AG04450 (cell line): ENCODE measurements around the gene NCOR2. TPM values are rescaled to one million over a fixed set of nuclear protein-coding genes. Genes with fewer than 3 reads are reported as not detected.

Source experiments
- CTCF ChIA-PET: fragments of 300-600, 350-600 bp; formaldehyde crosslinking; extraction: SDS; loops from one replicate; lab custom pipeline; 2022; ENCODE audit warnings: antibody characterized with exemption, inconsistent platforms; lab: Charles Lee
- POLR2A ChIA-PET: fragments of 350-600 bp; formaldehyde crosslinking; extraction: SDS; loops from one replicate; lab custom pipeline; 2021; ENCODE audit warnings: antibody characterized with exemption, inconsistent platforms; lab: Yijun Ruan, JAX
- DNase-seq: peaks from one replicate; pipeline ENCODE4 v3.0.0-alpha.2; 2011; ENCODE audit warnings: low read depth, low spot score
- H3K27ac ChIP-seq: one replicate; pipeline ENCODE4 v1.5.1; 2012; ENCODE audit warnings: low read depth, low read length, control low read depth
- H3K27me3 ChIP-seq: one replicate; pipeline ENCODE4 v1.6.0; 2012; ENCODE audit warnings: low read length; ENCODE audit not compliant: control insufficient read depth, insufficient read depth
- H3K4me3 ChIP-seq: 2 replicates; pipeline ENCODE4 v1.5.1; 2011; ENCODE audit warnings: mild to moderate bottlenecking, low read depth, low read length, control low read depth
- H3K9me3 ChIP-seq: 2 replicates; pipeline ENCODE4 v1.5.1; 2012; ENCODE audit warnings: low read length; ENCODE audit not compliant: control insufficient read depth, insufficient read depth
- polyA plus RNA-seq: library from polyadenylated mRNA; depleted of rRNA; stranded (reverse); fragments of >200 nt; gene quantifications from 2 replicates; pipeline ENCODE4 v1.2.3, GENCODE V29; 2011
- TF ChIP-seq, protein P1 (sequence below): IDR thresholded peaks from 2 replicates; pipeline ENCODE4 v1.5.1; 2011; ENCODE audit warnings: low read depth, low read length, control low read depth, inconsistent platforms

NCOR2 gene
- polyA plus RNA-seq, 1 experiment = 3.3 TPM

DNA sequence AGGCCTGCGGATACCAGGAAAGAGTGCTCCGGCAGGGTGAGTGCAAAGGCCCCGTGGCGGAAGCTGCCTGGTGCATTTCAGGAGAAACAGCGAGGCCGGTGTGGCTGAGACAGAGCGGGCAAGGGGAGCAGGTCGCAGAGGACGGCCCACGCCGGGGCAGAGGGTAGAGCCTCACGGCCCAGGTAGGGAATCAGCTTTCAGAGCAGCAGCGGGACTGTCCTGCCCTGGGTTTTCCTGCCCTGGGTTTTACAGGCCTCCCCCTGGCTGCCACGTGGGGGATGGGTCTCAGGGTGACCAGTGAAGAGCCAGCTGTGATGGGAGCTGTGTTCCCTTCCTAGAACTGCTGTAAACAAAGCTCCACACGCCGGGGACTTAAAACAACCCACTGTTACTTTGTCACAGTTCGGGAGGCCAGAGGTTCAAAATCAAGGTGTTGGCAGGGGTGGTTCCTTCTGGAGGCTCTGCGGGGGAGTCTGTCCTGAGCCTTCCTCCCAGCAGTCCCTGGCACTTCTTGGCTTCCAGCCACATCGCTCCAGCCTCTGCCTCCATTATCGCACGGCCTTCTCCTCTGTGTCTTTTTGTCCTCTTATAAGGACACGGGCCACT is 10.4 kb downstream of the NCOR2 start:
- Histone ChIP-seq H3K9me3 (no peaks in the 10 kb centered on the region; the same call in 1 of the 2 replicates), H3K27me3 (no peaks in the 10 kb centered on the region), H3K27ac (peak overlapping the region; percentile 31), H3K4me3 (no peak overlapping the region)
- ChIA-PET POLR2A (interaction anchor here (0.7 kb wide), 1 partner anchor 172 kb away, joined by 4 read pairs; no protein-coding TSS in a partner anchor), CTCF (interaction anchor here (0.7 kb wide), 1 partner anchor 9 kb away, joined by 3 read pairs; no protein-coding TSS in a partner anchor)
- DNase-seq = no peak
- TF ChIP-seq, protein P1, sequence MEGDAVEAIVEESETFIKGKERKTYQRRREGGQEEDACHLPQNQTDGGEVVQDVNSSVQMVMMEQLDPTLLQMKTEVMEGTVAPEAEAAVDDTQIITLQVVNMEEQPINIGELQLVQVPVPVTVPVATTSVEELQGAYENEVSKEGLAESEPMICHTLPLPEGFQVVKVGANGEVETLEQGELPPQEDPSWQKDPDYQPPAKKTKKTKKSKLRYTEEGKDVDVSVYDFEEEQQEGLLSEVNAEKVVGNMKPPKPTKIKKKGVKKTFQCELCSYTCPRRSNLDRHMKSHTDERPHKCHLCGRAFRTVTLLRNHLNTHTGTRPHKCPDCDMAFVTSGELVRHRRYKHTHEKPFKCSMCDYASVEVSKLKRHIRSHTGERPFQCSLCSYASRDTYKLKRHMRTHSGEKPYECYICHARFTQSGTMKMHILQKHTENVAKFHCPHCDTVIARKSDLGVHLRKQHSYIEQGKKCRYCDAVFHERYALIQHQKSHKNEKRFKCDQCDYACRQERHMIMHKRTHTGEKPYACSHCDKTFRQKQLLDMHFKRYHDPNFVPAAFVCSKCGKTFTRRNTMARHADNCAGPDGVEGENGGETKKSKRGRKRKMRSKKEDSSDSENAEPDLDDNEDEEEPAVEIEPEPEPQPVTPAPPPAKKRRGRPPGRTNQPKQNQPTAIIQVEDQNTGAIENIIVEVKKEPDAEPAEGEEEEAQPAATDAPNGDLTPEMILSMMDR = no peak

DNA sequence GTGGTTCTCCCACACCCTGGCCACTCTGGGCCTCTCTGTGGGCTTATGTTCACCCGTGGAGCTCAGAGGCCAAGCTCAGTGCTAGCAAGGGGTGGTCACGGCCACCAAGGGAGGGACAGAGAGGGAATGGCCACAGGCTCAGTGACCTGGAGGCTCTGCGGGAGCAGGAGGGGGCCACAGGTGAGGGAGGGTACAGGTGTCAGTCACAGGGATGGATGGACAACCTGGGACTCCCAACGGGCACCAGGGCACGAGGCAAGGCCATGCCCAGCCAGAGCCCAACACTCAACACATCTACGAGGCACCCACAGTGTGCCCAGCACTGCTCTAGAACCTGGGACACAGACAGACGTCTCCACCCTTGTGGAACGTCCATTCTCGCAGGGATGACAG is 11.3 kb downstream of the NCOR2 start:
- Histone ChIP-seq H3K4me3 (no peak overlapping the region), H3K27ac (no peak overlapping the region), H3K9me3 (no peaks in the 10 kb centered on the region; the same call in 1 of the 2 replicates), H3K27me3 (no peaks in the 10 kb centered on the region)
- CTCF ChIA-PET = no interaction called here
- POLR2A ChIA-PET = no interaction called here
- DNase-seq = no peak
- TF ChIP-seq, protein P1 = no peak

DNA sequence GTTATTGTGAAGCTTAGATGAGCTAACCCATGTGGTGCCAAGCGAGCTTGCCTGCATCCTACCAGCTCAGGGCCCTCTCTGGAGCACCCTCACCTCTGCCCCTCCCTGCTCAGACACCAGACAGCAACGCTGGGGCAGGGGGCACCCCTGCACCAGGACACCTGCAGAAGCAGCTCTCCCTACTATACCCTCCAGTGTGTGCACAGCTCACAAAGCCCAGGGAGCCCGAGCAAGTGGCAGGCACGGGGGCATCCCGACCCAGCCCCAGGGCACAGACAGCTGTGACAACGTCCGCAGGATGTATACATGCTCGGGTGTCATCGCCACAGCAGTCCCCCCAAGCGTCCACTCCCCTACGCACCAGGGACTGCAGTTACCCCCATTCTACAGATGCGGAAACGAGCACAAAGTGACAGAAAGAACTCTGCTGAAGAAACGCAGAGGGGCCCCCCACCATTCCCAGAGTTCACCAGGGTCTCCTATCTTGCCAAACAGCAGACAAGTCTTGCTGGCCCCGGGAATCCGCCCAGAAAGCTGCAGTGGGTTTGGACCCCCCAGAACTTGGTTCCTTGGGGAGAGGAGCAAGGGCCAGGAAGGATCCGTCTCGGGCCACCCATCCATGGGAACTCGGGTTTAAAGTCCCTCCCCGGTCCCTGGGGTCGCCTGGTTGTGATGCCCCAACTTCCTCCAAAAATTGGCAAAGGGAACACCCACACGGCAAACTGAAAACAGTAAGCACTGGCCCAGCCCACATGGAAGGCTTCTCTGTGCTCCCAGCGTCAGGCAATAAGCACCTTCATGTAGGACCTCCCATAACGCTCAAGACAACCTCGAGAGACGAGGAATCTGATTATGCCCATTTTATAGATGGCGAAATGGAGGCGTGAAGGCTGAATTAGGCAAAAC is 12.0 kb downstream of the NCOR2 start:
- ChIA-PET POLR2A (no interaction called here), CTCF (interaction anchor here (1.3 kb wide), 1 partner anchor 351 kb away, joined by 4 read pairs; no protein-coding TSS in a partner anchor)
- H3K27ac ChIP-seq = no peak overlapping the region

DNA sequence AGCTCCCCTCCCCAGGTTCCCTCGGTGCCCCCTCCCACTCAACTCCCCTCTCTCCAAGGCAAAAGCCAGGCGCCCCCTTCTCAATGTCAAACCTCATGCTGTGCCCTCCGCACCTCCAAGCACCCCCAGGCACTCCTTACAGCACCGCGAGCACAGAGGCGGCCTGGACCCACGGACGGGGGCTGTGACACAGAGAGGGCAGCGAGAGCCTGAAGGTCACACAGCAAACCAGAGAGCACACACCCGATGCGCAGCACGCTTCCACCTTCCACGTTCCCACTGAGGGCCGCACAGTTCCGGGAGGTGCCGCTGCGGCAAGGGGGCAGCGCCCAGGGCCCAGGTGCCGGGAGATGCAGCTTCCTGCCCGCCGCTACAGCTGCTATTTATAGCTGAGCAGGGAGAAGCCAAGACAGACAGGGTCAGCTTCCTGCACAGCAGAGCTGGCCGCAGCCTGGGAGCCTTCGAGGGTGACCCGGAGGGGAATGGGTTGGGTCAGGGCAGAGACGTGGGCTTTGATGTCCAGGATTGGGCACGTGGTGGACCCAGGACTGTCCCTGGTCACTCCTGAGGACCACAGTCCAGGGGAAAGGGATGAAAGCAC is 12.9 kb downstream of the NCOR2 start:
- H3K27ac ChIP-seq = no peak overlapping the region
- POLR2A ChIA-PET = no interaction called here
- TF ChIP-seq, protein P1 = no peak
- DNase-seq = no peak
- CTCF ChIA-PET = interaction anchor here (1.3 kb wide), 1 partner anchor 352 kb away, joined by 4 read pairs; no protein-coding TSS in a partner anchor
- no peaks in the 10 kb centered on the region for H3K27me3 ChIP-seq
- H3K9me3 ChIP-seq = no peaks in the 10 kb centered on the region; the same call in 1 of the 2 replicates
- H3K4me3 ChIP-seq = no peak overlapping the region

More for the DNA sequence above, 12.0 kb downstream of the NCOR2 start:
- TF ChIP-seq, protein P1 = no peak
- Histone ChIP-seq H3K9me3 (no peaks in the 10 kb centered on the region; the same call in 1 of the 2 replicates), H3K4me3 (no peak overlapping the region), H3K27me3 (no peaks in the 10 kb centered on the region)
- no peak for DNase-seq
